Muscle of leg (tissue), 16 donors: Measurements from ENCODE around the gene JPH3. TPM values are rescaled to one million over a fixed set of nuclear protein-coding genes. Genes with fewer than 3 reads are reported as not detected.

Experiments used
- DNase-seq: peaks from one replicate; pipeline ENCODE4 v3.0.0; 2013
- H3K27ac ChIP-seq: one replicate; pipeline ENCODE4 v1.5.1; 2013; ENCODE audit warnings: mild to moderate bottlenecking, low read length, control low read depth
- H3K27me3 ChIP-seq: one replicate; pipeline ENCODE4 v1.6.1; 2013; ENCODE audit warnings: low read length; ENCODE audit not compliant: control insufficient read depth, insufficient read depth
- H3K36me3 ChIP-seq: one replicate; pipeline ENCODE4 v1.6.1; 2013; ENCODE audit warnings: low read length; ENCODE audit not compliant: control insufficient read depth, insufficient read depth
- H3K4me1 ChIP-seq: one replicate; pipeline ENCODE4 v1.6.1; 2013; ENCODE audit warnings: low read length; ENCODE audit not compliant: control insufficient read depth, insufficient read depth
- H3K4me3 ChIP-seq: one replicate; pipeline ENCODE4 v1.5.1; 2013; ENCODE audit warnings: low read length, control low read depth
- H3K9me3 ChIP-seq: replicated peaks from 2 replicates; pipeline ENCODE4 v1.6.1; 2013; ENCODE audit warnings: low read depth, low read length; ENCODE audit not compliant: control insufficient read depth
- WGBS: methylation state at CpG from one replicate; pipeline ENCODE4 v1.1.5; 2013; ENCODE audit warnings: missing lambda C conversion rate; ENCODE audit not compliant: insufficient coverage; 5-methylcytosine and 5-hydroxymethylcytosine counted together
- long read RNA-seq, 11 donors: transcript quantifications; one replicate each; lab custom pipeline, GENCODE V29; 2026
- polyA plus RNA-seq, 8 donors: library from polyadenylated mRNA; unstranded; fragments of 120-200 nt; gene quantifications; one replicate each; pipeline versions ENCODE4 v1.2.1 to v1.2.3, GENCODE V29; 2013; ENCODE audit warnings: inconsistent platforms in 1 of 8, low replicate concordance in 1 of 8; ENCODE audit not compliant: insufficient read length in 8 of 8, insufficient read depth in 1 of 8
- total RNA-seq: library from RNA; stranded (reverse); fragments of 120-200 nt; gene quantifications from one replicate; pipeline ENCODE4 v1.2.4, GENCODE V29; 2013

The JPH3 gene
- total RNA-seq (0.18 TPM), polyA plus RNA-seq (1 to 10 TPM in 1 of 8 donors, under 1 TPM in 7; 0.15 to 1.4 (median 0.33) TPM)
- long read RNA-seq, donor 1 = 0 reads
- long read RNA-seq, donor 2 = 0 reads
- long read RNA-seq, donor 3 = 0 reads
- long read RNA-seq, donor 4 = 0 reads
- long read RNA-seq, donor 5 = 0 reads
- long read RNA-seq, donor 6 = 0 reads
- long read RNA-seq, donor 7 = 0 reads
- long read RNA-seq, donor 8 = 0 reads
- long read RNA-seq, donor 9 = 0 reads
- long read RNA-seq, donor 10 = 0 reads
- long read RNA-seq, donor 11 = 0 reads

GRCh38 chr16:87602001-87602775 lies at the start of gene JPH3:
Gene JPH3, plus strand, starts transcription at chr16:87602508. Its CDS starts 639 bp downstream, at chr16:87603147.
- under 1% methylated on average over 88 of the region's 122 CpGs for WGBS
- Histone ChIP-seq H3K27ac (no peak within 1 kb of the TSS), H3K27me3 (peaks cover 78% of the 10 kb centered on the region), H3K9me3 (no peaks in the 10 kb centered on the region), H3K4me1 (no peaks in the 10 kb centered on the region), H3K4me3 (no peak within 1 kb of the TSS), H3K36me3 (no peaks in the 10 kb centered on the region)
- no peak for DNase-seq

GRCh38 chr16:87552772-87553573 lies 49.3 kb upstream of the JPH3 start:
- WGBS = 60% methylated on average over 15 of the region's 18 CpGs
- no peak for DNase-seq
- peaks cover 8% of the 10 kb centered on the region for H3K27me3 ChIP-seq

DNA sequence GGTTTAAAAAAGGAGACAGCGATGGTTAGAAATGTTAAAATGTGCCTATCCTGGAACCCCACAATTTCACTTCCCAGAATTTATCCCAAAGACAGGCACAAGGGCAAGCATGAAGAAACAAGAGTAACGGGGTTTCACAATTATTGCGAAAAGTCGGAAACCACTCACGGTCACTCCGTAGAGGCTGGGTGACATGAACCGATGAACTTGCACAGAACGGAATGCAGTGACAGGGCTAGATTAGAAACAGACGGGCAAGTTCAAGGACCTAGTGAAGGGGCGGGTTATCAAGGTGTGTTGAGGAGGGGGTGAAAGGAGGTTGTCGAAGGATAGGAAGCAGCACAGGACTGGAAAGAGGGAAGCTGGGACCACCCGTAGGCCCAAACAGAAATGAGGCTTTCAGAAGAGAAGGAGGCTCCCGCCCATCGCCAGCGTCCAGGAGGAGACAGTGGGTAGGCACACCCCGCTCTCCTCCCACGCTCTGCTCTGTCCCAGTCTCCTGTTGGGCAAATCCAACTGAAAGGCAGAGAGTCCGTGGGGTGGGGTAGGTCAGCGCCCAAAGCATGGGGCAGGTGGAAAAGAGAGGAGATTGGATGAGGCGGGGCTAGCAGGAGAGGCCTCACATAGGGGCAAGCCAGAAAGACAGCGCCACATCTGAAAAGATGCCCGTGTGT lies 47.4 kb upstream of the JPH3 start:
- peaks cover 13% of the 10 kb centered on the region for H3K27me3 ChIP-seq
- WGBS = 63% methylated on average over 19 of the region's 22 CpGs

More at GRCh38 chr16:87552772-87553573, 49.3 kb upstream of the JPH3 start:
- peaks cover 11% of the 10 kb centered on the region for H3K4me1 ChIP-seq
- no peaks in the 10 kb centered on the region for H3K36me3 ChIP-seq
- no peak overlapping the region for H3K27ac ChIP-seq
- H3K4me3 ChIP-seq = no peak overlapping the region
- no peaks in the 10 kb centered on the region for H3K9me3 ChIP-seq

GRCh38 chr16:87555647-87556046 lies 46.7 kb upstream of the JPH3 start:
- Histone ChIP-seq H3K27ac (no peak overlapping the region), H3K36me3 (no peaks in the 10 kb centered on the region), H3K9me3 (no peaks in the 10 kb centered on the region), H3K4me1 (peaks cover 17% of the 10 kb centered on the region), H3K4me3 (no peak overlapping the region), H3K27me3 (peaks cover 13% of the 10 kb centered on the region)
- 89% methylated on average over 7 of the region's 17 CpGs for WGBS
- DNase-seq = no peak

More for the DNA sequence above, 47.4 kb upstream of the JPH3 start:
- H3K4me3 ChIP-seq = no peak overlapping the region
- peaks cover 15% of the 10 kb centered on the region for H3K4me1 ChIP-seq
- no peak for DNase-seq
- H3K36me3 ChIP-seq = no peaks in the 10 kb centered on the region
- no peaks in the 10 kb centered on the region for H3K9me3 ChIP-seq
- no peak overlapping the region for H3K27ac ChIP-seq

DNA sequence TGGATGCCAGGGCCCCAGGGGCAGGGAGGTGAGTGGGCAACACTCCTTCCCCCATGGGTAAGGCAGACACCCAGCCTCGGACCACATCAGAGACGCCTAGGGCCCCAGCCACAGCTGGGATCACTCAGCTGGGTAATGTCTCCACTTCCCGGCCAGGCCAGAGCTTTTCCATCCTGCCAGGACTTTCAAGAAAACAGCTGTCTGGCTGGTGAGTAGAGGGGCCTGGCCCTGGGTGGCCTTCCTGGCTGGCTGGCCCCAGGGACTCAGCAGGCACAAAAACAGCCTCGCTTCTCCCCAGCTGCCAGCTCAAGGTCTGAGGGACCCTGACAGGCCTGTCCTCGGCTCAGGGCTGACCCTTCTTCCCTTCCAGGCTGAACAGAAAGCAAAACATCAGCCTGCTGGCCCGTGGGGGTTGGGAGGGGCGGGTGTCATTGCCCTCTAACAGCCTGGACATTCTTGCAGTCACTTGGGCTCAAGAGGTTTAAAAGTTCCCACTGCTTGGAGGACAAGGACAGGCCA lies 45.3 kb upstream of the JPH3 start:
- DNase-seq = peak; percentile 54
- Histone ChIP-seq H3K27ac (no peak overlapping the region), H3K36me3 (no peaks in the 10 kb centered on the region), H3K27me3 (peaks cover 13% of the 10 kb centered on the region), H3K9me3 (no peaks in the 10 kb centered on the region), H3K4me3 (no peak overlapping the region), H3K4me1 (peaks cover 17% of the 10 kb centered on the region)
- 10% methylated on average over 2 of the region's 7 CpGs for WGBS

- DNase-seq = no peak
- WGBS = 80% methylated on average over 3 of the region's 3 CpGs
- H3K27ac ChIP-seq = no peak overlapping the region
Observed at GRCh38 chr16:87558682-87559081, 43.6 kb upstream of the JPH3 start.

DNA sequence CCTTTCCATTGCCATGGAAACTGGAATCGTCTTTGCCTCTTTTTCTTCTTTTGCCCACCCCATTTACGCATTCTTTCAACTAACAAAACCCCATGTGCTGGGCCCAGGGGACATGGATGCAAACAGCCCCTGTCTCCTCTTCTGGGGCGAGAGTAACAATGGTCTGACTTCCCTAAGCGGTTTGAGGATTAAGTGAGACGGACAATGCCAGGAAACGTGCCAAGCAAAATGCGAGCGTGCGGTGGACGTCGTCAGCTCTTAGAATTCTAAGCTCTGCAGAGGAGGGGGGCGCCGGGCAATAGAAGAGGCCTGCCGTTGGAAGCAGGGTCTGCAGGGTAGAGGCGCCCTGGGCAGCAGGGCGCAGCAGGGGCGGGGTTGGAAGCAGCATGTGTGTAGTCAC lies 42.4 kb upstream of the JPH3 start:
- no peaks in the 10 kb centered on the region for H3K9me3 ChIP-seq
- 48% methylated on average over 14 of the region's 17 CpGs for WGBS
- H3K27me3 ChIP-seq = peaks cover 8% of the 10 kb centered on the region
- no peak overlapping the region for H3K4me3 ChIP-seq
- DNase-seq = peak; percentile 44
- H3K36me3 ChIP-seq = no peaks in the 10 kb centered on the region
- peak overlapping the region; percentile 13 for H3K27ac ChIP-seq
- H3K4me1 ChIP-seq = peaks cover 17% of the 10 kb centered on the region

More at GRCh38 chr16:87558682-87559081, 43.6 kb upstream of the JPH3 start:
- Histone ChIP-seq H3K27me3 (peaks cover 9% of the 10 kb centered on the region), H3K4me1 (peaks cover 17% of the 10 kb centered on the region), H3K9me3 (no peaks in the 10 kb centered on the region), H3K4me3 (no peak overlapping the region), H3K36me3 (no peaks in the 10 kb centered on the region)

- Histone ChIP-seq H3K4me3 (no peak overlapping the region), H3K27ac (no peak overlapping the region), H3K27me3 (peaks cover 5% of the 10 kb centered on the region), H3K36me3 (no peaks in the 10 kb centered on the region), H3K4me1 (peaks cover 17% of the 10 kb centered on the region), H3K9me3 (no peaks in the 10 kb centered on the region)
- no peak for DNase-seq
- 84% methylated on average over 12 of the region's 12 CpGs for WGBS
Observed at GRCh38 chr16:87560428-87561199, 41.7 kb upstream of the JPH3 start.
